HG02870 (cell line): ENCODE data around the gene RTEL1.
"Not testable (repeated sequence)": the region's sequence is repeated elsewhere in the genome, so short reads cannot be mapped to it uniquely, and the experiment has no call there.

Source experiments
- ATAC-seq: cut with Tn5 transposase; IDR thresholded peaks from one replicate; pipeline ENCODE4 v1.9.1; 2021; ENCODE audit warnings: mild to moderate bottlenecking, moderate library complexity; ENCODE audit not compliant: unreplicated experiment

Gene RTEL1

GRCh38 chr20:63708301-63709148 is 50.4 kb downstream of the RTEL1 start:
- peak; percentile 20 for ATAC-seq

GRCh38 chr20:63709149-63709527 is 51.0 kb downstream of the RTEL1 start:
- no peak for ATAC-seq

GRCh38 chr20:63711085-63711645 is 53.1 kb downstream of the RTEL1 start:
- ATAC-seq, result no peak

DNA sequence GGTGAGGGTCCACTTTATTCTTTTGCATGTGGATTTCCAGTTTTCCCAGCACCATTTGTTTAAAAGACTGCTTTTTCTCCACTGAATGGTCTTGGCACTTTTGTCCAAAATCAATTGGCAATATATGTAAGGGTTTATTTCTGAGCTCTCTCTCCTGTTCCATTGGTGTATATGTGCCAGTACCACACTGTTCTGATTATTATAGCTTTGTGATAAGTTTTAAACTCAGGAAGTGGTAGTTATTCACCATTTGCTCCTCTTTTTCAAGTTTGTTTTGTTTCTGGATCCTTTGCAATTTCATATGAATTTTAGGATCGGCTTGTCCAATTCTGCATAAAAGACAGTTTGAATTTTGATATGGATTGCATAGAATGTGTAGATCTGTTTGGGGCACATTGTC is 54.1 kb downstream of the RTEL1 start:
- ATAC-seq, result no peak

- no peak for ATAC-seq
Measured at GRCh38 chr20:63714858-63715257, 56.7 kb downstream of the RTEL1 start.

DNA sequence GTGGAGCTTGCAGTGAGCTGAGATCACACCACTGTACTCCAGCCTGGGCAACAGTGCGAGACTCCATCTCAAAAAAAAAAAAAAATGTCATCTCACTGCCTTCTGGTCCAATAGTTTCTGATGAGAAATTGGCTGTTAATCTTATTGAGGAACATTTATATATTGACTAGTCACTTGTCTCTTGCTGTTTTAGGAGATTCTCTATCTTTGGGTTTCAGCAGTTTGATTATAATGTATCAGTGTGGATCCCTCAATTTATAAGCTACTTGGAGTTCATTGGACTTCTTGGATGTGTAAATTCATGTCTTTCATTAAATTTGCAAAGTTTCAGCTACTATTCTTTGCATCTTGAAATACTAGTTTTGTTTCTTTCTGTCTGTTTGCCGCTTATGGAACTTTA is 60.9 kb downstream of the RTEL1 start:
- ATAC-seq, result no peak

DNA sequence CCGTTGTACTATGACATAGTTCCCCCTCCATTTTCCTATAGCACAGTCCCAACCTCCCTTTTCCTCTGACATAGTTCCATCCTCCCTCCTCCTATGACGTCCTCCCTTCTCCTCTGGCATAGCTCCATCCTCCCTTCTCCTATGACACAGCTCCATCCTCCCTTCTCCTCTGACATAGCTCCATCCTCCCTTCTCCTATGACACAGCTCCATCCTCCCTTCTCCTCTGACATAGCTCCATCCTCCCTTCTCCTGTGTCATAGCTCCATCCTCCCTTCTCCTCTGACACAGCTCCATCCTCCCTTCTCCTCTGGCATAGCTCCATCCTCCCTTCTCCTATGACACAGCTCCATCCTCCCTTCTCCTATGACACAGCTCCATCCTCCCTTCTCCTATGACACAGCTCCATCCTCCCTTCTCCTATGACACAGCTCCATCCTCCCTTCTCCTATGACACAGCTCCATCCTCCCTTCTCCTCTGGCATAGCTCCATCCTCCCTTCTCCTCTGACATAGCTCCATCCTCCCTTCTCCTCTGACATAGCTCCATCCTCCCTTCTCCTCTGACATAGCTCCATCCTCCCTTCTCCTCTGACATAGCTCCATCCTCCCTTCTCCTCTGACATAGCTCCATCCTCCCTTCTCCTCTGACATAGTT is 65.0 kb downstream of the RTEL1 start:
- not testable (repeated sequence) for ATAC-seq

DNA sequence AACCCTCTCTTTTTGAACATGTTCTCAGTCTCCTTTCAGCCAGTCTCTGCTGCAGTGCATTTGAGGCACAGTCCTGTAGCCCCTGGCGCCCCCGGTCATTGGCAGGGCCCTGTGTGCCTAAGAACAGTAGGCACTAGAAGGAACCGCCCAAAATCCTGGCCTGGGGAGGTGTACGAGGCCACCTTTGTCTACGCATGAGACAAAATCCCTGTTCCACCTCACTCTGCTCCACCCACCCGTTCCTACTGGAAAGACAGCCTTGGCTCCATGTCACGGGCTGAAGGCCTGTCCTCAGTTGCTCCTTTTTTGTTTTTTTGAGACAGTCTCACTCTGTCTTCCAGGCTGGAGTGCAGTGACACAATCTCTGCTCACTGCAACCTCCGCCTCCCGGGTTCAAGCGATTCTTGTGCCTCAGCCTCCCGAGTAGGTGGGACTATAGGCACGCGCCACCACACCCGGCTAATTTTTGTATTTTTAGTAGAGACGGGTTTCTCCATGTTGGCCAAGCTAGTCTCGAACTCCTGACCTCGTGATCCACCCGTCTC is 72.1 kb downstream of the RTEL1 start:
- not testable (repeated sequence) for ATAC-seq

DNA sequence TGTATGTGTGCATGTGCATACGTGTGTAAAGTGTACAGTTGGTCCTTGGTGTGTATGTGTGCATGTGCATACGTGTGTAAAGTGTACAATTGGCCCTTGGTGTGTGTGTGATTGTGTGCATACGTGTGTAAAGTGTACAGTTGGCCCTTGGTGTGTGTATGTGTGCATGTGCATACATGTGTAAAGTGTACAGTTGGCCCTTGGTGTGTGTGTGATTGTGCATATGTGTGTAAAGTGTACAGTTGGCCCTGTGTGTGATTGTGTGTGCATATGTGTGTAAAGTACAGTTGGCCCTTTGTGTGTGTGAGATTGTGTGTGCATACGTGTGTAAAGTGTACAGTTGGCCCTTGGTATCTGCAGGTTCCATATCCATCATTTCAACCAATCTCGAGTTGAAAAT is 73.3 kb downstream of the RTEL1 start:
- ATAC-seq, result no peak

DNA sequence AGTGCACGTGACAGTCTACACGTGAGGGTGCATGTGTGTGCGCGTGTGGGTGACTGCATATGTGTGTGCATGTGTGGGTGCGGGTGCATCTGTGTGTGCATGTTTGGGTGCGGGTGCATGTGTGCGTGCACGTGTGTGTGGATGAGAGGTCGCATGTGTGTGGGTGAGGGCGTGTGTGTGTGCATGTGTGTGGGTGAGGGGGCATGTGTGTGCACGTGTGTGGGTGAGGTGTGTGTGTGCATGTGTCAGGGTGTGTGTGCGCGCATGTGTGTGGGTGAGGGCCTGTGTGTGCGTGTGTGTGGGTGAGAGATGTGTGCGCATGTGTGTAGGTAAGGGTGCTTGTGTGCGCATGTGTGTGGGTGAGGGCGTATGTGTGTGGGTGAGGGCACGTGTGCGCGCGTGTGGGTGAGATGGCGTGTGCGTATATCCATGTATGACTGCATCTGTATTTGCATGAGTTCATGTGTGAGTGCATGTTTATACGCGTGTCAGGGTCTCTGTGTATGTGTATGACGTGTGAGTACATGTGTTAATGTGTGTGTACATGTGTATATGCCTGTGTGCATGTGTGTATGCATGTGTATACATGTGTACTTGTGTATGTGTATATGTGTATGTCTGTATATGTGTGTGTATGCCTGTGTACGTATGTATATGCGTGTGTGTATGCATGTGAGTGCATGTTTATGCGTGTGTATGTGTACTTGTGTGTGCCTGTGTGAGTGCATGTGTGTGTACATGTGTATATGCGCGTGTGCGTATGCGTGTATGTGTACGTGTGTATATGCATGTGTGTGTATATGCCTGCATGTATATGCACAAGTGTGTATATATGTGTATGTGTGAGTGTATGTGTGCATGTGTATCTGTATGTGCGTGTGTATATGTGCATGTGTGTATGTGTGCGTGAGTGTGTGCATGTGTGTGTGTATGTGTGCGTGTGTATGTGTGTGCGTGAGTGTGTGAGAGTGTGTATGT is 74.3 kb downstream of the RTEL1 start:
- ATAC-seq, result no peak

GRCh38 chr20:63733117-63733516 is 75.0 kb downstream of the RTEL1 start:
- no peak for ATAC-seq

DNA sequence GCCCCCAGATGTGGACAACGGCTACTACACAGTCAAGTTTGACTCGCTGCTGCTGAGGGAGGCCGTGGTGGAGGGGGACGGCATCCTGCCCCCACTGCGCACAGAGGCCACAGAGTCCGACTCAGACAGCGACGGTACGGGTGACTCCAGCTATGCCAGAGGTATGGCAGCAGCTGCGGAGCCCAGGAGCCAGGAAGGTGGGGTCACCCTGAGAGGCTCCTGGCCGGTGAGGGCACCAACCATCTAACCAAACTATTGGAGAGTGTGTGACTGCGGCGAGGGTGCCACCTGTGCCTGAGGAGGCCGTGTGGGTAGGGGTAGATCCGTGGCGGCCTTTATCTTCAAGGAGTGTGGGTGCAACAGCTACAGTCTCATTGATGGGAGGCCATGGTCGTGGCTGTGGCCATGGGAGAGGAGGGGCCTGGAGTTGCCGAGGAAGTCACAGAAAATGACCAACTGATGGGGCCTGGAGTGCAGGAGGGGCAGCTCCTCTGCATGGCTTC is 75.5 kb downstream of the RTEL1 start:
- no peak for ATAC-seq

- no peak for ATAC-seq
Measured at GRCh38 chr20:63734111-63734945, 76.2 kb downstream of the RTEL1 start.

DNA sequence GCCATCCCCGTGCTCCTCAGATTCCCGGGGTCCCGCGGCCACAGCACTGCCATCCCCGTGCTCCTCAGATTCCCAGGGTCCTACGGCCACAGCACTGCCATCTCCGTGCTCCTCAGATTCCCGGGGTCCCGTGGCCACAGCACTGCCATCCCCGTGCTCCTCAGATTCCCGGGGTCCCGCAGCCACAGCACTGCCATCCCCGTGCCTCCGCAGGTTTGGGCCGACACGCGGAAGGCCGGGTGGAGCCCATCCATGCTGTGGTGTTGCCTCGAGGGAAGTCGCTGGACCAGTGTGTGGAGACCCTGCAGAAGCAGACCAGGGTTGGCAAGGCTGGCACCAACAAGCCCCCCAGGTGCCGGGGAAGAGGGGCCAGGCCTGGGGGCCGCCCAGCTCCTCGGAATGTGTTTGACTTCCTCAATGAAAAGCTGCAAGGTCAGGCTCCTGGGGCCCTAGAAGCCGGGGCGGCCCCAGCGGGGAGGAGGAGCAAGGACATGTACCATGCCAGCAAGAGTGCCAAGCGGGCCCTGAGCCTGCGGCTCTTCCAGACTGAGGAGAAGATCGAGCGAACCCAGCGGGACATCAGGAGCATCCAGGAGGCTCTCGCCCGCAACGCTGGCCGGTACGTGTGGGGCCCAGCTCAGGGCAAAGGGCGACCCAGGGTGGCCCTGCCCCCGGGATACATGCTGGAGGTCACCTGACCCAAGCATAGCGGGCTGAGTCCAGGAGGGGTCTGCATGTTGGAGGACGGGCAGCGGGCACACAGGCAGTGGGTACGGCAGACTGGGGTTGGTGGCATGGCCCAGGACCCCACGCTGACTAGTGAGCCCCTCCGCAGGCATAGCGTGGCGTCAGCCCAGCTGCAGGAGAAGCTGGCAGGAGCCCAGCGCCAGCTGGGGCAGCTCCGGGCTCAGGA is 77.1 kb downstream of the RTEL1 start:
- no peak for ATAC-seq

GRCh38 chr20:63735859-63736718 is 78.0 kb downstream of the RTEL1 start, which contains the start of gene LIME1:
Gene LIME1 (plus strand): TSS chr20:63736664. CDS start chr20:63737550, 886 bp downstream.
- no peak for ATAC-seq

- no peak for ATAC-seq
Measured at GRCh38 chr20:63736893-63737694, 79.0 kb downstream of the RTEL1 start.

- no peak for ATAC-seq
Measured at GRCh38 chr20:63737695-63737944, 79.5 kb downstream of the RTEL1 start.
